Measurements from ENCODE around the gene SDK2.

SDK2 gene

GRCh38 chr17:73497721-73498120 lies 146.5 kb downstream of the SDK2 start:
- no peak for TF ChIP-seq ZNF274 (IDR thresholded peaks at IDR 0.05; ENCODE audit: low read depth, low read length)
- H3K4me3 ChIP-seq (ENCODE audit: low read length) = no peak overlapping the region

DNA sequence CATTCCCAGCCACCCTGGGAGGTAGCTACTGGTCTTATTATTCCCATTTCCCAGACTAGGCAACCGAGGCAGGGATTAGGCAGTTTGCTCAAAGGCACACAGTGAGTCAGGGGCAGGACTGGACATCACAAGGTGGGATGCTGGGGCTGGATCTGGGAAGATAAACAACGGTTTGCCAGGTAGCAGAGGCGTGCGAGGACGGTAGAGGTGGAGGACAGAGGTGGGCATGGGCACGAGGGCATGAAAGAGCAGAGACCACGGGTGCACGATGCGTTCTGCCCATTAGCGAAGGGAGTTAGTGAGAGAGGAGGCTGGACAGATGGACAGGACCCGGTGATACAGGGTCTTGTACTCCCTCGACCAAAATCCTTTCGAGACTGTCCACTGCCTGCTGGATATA lies 148.0 kb downstream of the SDK2 start:
- H3K4me3 ChIP-seq (ENCODE audit: low read length) = no peak overlapping the region
- no peak for TF ChIP-seq ZNF274 (IDR thresholded peaks at IDR 0.05; ENCODE audit: low read depth, low read length)

DNA sequence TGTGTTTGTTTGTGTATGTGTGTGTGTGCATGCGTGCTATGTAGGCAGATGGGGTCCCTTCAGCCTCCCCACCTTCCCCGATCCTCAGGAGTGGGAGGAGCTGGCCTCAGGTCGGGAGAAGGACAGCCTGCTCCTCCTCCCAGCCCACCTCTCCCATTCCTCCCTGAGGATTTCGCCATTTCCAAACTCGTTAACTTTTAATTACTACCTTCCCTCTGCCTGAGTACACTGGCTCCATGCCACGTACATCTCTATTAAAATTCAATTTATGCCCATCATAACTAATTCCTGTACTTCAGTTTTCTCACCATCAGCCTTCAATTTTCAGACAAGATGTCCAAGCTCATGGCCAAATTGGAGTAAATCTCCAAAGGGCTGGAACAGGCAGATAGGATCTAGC lies 148.6 kb downstream of the SDK2 start:
- no peak overlapping the region for H3K4me3 ChIP-seq (ENCODE audit: low read length)
- no peak for TF ChIP-seq ZNF274 (IDR thresholded peaks at IDR 0.05; ENCODE audit: low read depth, low read length)

DNA sequence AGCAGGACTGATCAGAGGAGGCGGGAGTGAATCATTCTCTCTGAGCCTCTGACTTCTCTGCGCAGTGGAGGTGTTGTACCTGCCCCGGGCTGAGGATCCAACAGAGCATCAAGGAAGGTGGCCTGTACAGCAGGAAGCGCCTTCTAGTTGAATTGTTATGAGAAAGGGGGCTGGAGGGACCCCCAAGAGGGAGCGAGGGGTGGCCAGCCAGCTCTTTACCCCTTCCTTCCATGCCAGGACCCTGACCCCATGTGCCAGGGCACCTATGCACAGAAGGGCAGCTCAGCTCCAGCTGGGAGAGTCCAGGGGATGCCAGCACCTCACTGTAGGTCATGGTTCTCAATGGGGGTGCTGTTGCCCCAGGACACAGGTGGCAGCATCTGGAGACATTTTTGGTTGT lies 149.3 kb downstream of the SDK2 start:
- no peak for TF ChIP-seq ZNF274 (IDR thresholded peaks at IDR 0.05; ENCODE audit: low read depth, low read length)
- no peak overlapping the region for H3K4me3 ChIP-seq (ENCODE audit: low read length)

DNA sequence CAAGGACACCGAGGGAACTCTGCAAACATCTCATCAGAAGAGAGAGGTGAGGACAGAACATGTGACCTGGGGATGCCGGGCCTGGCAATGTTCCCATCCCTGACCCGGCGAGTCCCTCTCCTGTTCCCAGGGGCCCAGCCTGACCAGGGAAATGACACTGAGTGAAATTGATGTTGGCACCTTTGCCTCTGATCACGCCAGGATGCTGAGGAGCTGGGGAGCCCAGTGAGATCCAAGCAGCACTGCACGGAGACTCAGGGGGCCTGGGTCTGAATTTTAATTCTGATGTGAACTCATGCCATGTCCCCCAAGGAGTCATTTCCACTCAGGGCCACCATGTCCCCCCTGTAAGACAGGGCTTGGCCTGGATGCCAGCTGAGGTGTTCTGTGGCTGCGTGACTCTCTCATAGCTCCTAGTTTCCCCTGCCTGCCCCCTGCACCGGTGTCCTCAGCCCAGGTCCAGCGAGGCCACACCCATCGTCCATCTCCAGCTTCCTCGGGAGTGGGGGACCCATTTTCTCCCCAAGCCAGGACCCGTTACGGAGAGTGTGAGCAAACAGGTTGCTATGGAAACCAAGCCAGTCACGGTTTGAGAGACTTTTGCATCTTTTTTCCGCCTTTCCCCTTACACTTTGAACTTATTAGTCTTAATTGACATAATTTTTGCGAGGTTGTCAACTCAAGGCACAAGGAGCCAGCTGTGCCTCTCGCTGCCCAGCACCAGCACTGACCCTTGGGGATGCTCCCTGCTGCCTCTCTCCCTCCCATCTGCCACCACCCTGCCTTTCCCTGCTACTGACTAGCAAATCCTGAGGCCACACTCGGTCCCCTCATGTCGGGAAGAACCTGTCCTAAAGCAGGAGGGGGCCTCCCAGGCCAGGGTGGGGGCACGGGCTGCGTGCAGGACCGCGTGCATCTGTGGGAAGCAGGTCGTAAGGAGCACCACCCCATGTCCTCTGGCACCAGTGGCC lies 150.0 kb downstream of the SDK2 start:
- H3K4me3 ChIP-seq (ENCODE audit: low read length) = no peak overlapping the region
- TF ChIP-seq ZNF274 (IDR thresholded peaks at IDR 0.05; ENCODE audit: low read depth, low read length) = no peak

DNA sequence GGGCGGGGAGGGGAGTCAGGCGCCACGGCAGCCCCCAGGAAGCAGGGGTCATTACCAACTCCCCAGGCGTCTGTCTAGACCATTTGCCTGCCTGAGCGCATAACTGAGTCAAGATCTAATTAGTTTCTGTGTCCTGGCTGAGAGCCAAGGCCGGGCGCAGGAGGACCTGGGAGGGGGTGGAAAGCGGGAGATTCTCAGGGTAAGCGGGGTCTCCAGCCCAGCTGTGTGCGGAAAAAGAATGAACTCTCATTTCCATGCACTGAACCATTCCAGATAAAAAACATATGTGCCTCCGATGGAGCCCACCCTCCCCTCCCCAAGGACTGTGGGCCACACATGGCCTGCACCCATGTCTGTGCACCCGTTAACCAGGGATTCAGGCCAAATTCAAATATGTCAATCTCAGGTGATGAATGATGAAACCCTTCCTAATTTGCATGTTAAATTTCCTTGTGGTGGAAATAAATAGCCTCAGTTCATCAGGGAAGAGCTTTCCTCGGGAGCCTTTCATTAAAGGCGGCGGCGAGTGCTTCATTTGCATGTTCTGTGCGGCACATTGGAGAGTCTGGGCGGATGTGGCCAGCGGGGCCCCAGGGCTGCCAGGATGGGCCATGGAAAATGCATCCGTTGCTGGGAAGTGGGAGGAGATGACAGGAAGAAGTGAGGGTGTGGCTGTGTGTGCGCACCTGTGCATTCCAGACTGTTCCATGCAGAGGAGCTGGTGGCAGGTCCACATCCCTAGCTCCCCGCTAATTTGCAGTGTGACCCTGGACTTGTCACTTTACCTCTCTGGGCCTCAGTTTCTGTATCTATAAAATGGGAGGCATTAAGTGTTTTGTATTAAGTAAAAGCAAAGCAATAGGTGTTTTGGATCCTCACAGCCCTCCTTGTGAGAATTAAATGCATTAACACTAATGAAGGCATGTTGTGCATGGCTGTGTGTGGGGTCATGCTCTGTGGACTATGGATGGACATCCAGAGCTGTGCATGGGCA lies 151.1 kb downstream of the SDK2 start:
- H3K4me3 ChIP-seq (ENCODE audit: low read length) = no peak overlapping the region
- TF ChIP-seq ZNF274 (IDR thresholded peaks at IDR 0.05; ENCODE audit: low read depth, low read length) = no peak

GRCh38 chr17:73492125-73492820 lies 152.0 kb downstream of the SDK2 start:
- H3K4me3 ChIP-seq (ENCODE audit: low read length) = no peak overlapping the region

GRCh38 chr17:73491648-73492047 lies 152.6 kb downstream of the SDK2 start:
- no peak for TF ChIP-seq ZNF274 (IDR thresholded peaks at IDR 0.05; ENCODE audit: low read depth, low read length)
- H3K4me3 ChIP-seq (ENCODE audit: low read length) = no peak overlapping the region

More at GRCh38 chr17:73492125-73492820, 152.0 kb downstream of the SDK2 start:
- TF ChIP-seq ZNF274 (IDR thresholded peaks at IDR 0.05; ENCODE audit: low read depth, low read length) = no peak

DNA sequence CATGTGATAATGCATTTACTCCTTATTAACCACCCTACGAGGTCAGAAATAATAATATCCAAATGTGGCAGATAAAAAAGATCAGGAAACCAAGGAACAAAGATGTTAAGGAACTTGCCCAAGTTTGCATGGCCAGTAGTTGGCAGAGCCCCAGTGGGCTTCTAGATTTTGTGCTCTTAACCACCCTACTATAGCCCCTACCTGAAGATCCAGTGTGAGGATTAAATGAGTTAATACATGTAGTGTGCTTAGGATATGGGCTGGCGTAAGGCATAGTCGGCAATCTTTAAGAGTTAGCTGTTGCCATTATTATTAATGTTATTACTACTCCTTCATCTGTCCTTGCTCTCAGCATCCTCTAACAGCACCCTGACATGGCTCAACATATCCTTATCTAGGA lies 153.4 kb downstream of the SDK2 start:
- no peak for TF ChIP-seq ZNF274 (IDR thresholded peaks at IDR 0.05; ENCODE audit: low read depth, low read length)
- H3K4me3 ChIP-seq (ENCODE audit: low read length) = no peak overlapping the region

GRCh38 chr17:73489991-73490390 lies 154.3 kb downstream of the SDK2 start:
- TF ChIP-seq ZNF274 (IDR thresholded peaks at IDR 0.05; ENCODE audit: low read depth, low read length) = no peak
- no peak overlapping the region for H3K4me3 ChIP-seq (ENCODE audit: low read length)

GRCh38 chr17:73489333-73489732 lies 154.9 kb downstream of the SDK2 start:
- no peak for TF ChIP-seq ZNF274 (IDR thresholded peaks at IDR 0.05; ENCODE audit: low read depth, low read length)
- H3K4me3 ChIP-seq (ENCODE audit: low read length) = no peak overlapping the region

DNA sequence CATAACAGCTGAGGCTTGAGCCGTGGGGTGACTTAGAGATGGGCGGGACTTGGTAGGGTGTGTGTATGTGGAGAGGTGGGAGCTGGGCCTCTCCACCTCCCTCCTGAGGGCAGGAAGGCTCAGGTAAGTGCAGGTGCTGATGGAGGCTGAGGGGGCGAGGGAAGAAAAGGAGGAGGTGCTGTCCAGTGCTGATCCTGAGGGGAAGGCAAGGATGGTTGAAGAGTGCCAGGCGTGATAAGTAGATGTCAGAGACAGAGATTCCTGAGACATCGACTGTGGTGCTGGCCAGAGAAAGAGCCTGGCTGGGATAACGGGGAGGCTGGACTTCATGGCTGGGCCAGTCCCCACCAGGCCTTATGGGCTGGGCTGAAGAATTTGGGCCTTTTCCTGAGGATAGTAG lies 159.1 kb downstream of the SDK2 start:
- TF ChIP-seq ZNF274 (IDR thresholded peaks at IDR 0.05; ENCODE audit: low read depth, low read length) = no peak

GRCh38 chr17:73482894-73483293 lies 161.4 kb downstream of the SDK2 start:
- TF ChIP-seq ZNF274 (IDR thresholded peaks at IDR 0.05; ENCODE audit: low read depth, low read length) = no peak
- no peak overlapping the region for H3K4me3 ChIP-seq (ENCODE audit: low read length)

More for the DNA sequence above, 159.1 kb downstream of the SDK2 start:
- H3K4me3 ChIP-seq (ENCODE audit: low read length) = no peak overlapping the region

GRCh38 chr17:73482251-73482716 lies 162.0 kb downstream of the SDK2 start:
- no peak overlapping the region for H3K4me3 ChIP-seq (ENCODE audit: low read length)
- no peak for TF ChIP-seq ZNF274 (IDR thresholded peaks at IDR 0.05; ENCODE audit: low read depth, low read length)

Measured in GM08714 (cell line).